ENCODE data around the gene HOXA13. TPM values are rescaled to one million over a fixed set of nuclear protein-coding genes. Genes with fewer than 3 reads are reported as not detected.

Gene HOXA13
- total RNA-seq, 4 donors from 2014 or later, result not detected

- peak overlapping the region; percentile 83 to 96 (median 90) for H3K4me3 ChIP-seq
- 56% methylated on average over 30 of the region's 31 CpGs for WGBS
- H3K27ac ChIP-seq (replicated peaks in 1 of 4), result no peak overlapping the region
- H3K9me3 ChIP-seq, result no peaks in the 10 kb centered on the region
- H3K36me3 ChIP-seq, result no peaks in the 10 kb centered on the region
- peaks cover 21 to 32% (median 31%) of the 10 kb centered on the region in 4 donors for H3K4me1 ChIP-seq
- peaks cover 0 to 51% (median 13%) of the 10 kb centered on the region in 4 donors for H3K27me3 ChIP-seq
- intact Hi-C loops (cut with DNase I), result loop anchor here (10.0 kb wide), 2 partner anchors 120 to 940 kb away; partner anchors contain the start of genes CBX3 and HNRNPA2B1
- TF ChIP-seq, protein P1, sequence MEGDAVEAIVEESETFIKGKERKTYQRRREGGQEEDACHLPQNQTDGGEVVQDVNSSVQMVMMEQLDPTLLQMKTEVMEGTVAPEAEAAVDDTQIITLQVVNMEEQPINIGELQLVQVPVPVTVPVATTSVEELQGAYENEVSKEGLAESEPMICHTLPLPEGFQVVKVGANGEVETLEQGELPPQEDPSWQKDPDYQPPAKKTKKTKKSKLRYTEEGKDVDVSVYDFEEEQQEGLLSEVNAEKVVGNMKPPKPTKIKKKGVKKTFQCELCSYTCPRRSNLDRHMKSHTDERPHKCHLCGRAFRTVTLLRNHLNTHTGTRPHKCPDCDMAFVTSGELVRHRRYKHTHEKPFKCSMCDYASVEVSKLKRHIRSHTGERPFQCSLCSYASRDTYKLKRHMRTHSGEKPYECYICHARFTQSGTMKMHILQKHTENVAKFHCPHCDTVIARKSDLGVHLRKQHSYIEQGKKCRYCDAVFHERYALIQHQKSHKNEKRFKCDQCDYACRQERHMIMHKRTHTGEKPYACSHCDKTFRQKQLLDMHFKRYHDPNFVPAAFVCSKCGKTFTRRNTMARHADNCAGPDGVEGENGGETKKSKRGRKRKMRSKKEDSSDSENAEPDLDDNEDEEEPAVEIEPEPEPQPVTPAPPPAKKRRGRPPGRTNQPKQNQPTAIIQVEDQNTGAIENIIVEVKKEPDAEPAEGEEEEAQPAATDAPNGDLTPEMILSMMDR (IDR thresholded peaks at IDR 0.05), result no peak
- TF ChIP-seq EP300 (IDR thresholded peaks at IDR 0.05) (no peak), POLR2A (IDR thresholded peaks at IDR 0.05; ENCODE audit: low read depth) (no peak), POLR2AphosphoS5 (IDR thresholded peaks at IDR 0.05) (no peak)
- no peak for DNase-seq (ENCODE audit: extremely low spot score)
Observed at GRCh38 chr7:27144781-27145164, 55.1 kb downstream of the HOXA13 start.

Small RNAs within 50 kb of the gene (small RNA-seq; reads per million reads assigned to genes)
- gene AC004080.5 (0 reads per million in 3 donors), gene RF02140 (0 reads per million in 3 donors), gene RF02141 (0 reads per million in 3 donors)

Other genes starting within 250 kb of the HOXA13 start
- gene HOXA1, start 104.1 kb downstream of the HOXA13 start, total RNA-seq, result 1 to 10 TPM in 1 of 4 donors, under 1 TPM in 3; 0.17 to 1.4 (median 0.56) TPM
- gene HOXA2, start 97.4 kb downstream of the HOXA13 start, total RNA-seq, result 1 to 10 TPM; 3.3 to 5.4 (median 4.4) TPM
- gene HOXA4, start 69.3 kb downstream of the HOXA13 start, total RNA-seq, result 10 to 100 TPM; 12.5 to 26.8 (median 18.1) TPM
- gene HOXA5, start 56.4 kb downstream of the HOXA13 start, total RNA-seq, result 10 to 100 TPM in 3 of 4 donors, 1 to 10 TPM in 1; 7.8 to 24.8 (median 14.7) TPM
- under 1 TPM in 2 of 4 donors, not detected in 2; 0.66 to 0.92 TPM for gene HOXA6, start 52.3 kb downstream of the HOXA13 start, total RNA-seq
- gene HOXA3, start 47.5 kb downstream of the HOXA13 start, total RNA-seq, result 10 to 100 TPM; 10.2 to 16.6 (median 13.8) TPM
- 1 to 10 TPM in 1 of 4 donors, under 1 TPM in 3; 0.33 to 1.7 (median 0.49) TPM for gene HOXA7, start 43.4 kb downstream of the HOXA13 start, total RNA-seq
- gene HOXA9, start 34.6 kb downstream of the HOXA13 start, total RNA-seq, result under 1 TPM in 1 of 4 donors, not detected in 3; 0.50 TPM
- gene HOXA10, start 25.8 kb downstream of the HOXA13 start, total RNA-seq, result not detected
- not detected for gene HOXA11, start 14.9 kb downstream of the HOXA13 start, total RNA-seq
- not detected for gene EVX1, start 42.7 kb upstream of the HOXA13 start, total RNA-seq